CD8-positive, alpha-beta memory T cell (primary cell): ENCODE data around the gene RPS6KA2. TPM values are rescaled to one million over a fixed set of nuclear protein-coding genes. Genes with fewer than 3 reads are reported as not detected.
"Not testable (repeated sequence)": the region's sequence is repeated elsewhere in the genome, so short reads cannot be mapped to it uniquely, and the experiment has no call there.

Experiments used
- CTCF ChIA-PET: fragments of 350-600 bp; sonication (Branson Sonifier 250); formaldehyde crosslinking; loops from one replicate; lab custom pipeline; 2021; ENCODE audit warnings: antibody characterized with exemption; lab: Charles Lee
- POLR2A ChIA-PET: fragments of 350-600 bp; sonication (Branson Sonifier 250); formaldehyde crosslinking; loops from one replicate; lab custom pipeline; 2021; ENCODE audit warnings: antibody characterized with exemption; lab: Charles Lee
- DNase-seq, 5 donors: peaks; one replicate each; pipeline versions ENCODE4 v3.0.0 to v3.0.0-alpha.2; 2020 to 2022; ENCODE audit warnings: mixed read lengths in 1 of 5
- H3K27ac ChIP-seq: one replicate; pipeline ENCODE4 v1.7.0; 2013; ENCODE audit warnings: low read depth, mild to moderate bottlenecking, low read length, moderate library complexity
- H3K27me3 ChIP-seq: 2 replicates; pipeline ENCODE4 v1.7.0; 2013; ENCODE audit warnings: low read length, mild to moderate bottlenecking; ENCODE audit not compliant: insufficient read depth, poor library complexity, severe bottlenecking
- H3K36me3 ChIP-seq: 2 replicates; pipeline ENCODE4 v1.7.0; 2013; ENCODE audit warnings: mild to moderate bottlenecking, low read length, moderate library complexity; ENCODE audit not compliant: insufficient read depth
- H3K4me1 ChIP-seq: 2 replicates; pipeline ENCODE4 v1.7.0; 2013; ENCODE audit warnings: mild to moderate bottlenecking, low read length, moderate library complexity; ENCODE audit not compliant: insufficient read depth
- H3K4me3 ChIP-seq: 2 replicates; pipeline ENCODE4 v1.7.0; 2013; ENCODE audit warnings: mild to moderate bottlenecking, low read length
- H3K9me3 ChIP-seq: 2 replicates; pipeline ENCODE4 v1.7.0; 2013; ENCODE audit warnings: mild to moderate bottlenecking, low read length
- H3K27ac Mint-ChIP-seq, 8 donors: one replicate each; pipeline ENCODE4 v1.8.0; 2020 to 2021; ENCODE audit warnings: mixed read lengths in 8 of 8, mild to moderate bottlenecking in 6 of 8, inconsistent platforms in 3 of 8, moderate library complexity in 3 of 8
- H3K27me3 Mint-ChIP-seq, 2 donors: one replicate each; pipeline ENCODE4 v1.8.0; 2020 to 2021; ENCODE audit warnings: mixed read lengths in 2 of 2, mild to moderate bottlenecking in 1 of 2, moderate library complexity in 1 of 2
- H3K36me3 Mint-ChIP-seq, 3 donors: one replicate each; pipeline ENCODE4 v1.8.0; 2020 to 2021; ENCODE audit warnings: mixed read lengths in 3 of 3, inconsistent platforms in 1 of 3, mild to moderate bottlenecking in 1 of 3
- H3K4me1 Mint-ChIP-seq, 3 donors: one replicate each; pipeline ENCODE4 v1.8.0; 2020 to 2021; ENCODE audit warnings: mixed read lengths in 3 of 3, inconsistent platforms in 1 of 3, mild to moderate bottlenecking in 1 of 3
- H3K4me3 Mint-ChIP-seq, 7 donors: one replicate each; pipeline ENCODE4 v1.8.0; 2020 to 2021; ENCODE audit warnings: mixed read lengths in 7 of 7, mild to moderate bottlenecking in 6 of 7, moderate library complexity in 4 of 7, inconsistent platforms in 2 of 7
- H3K9me3 Mint-ChIP-seq, 5 donors: one replicate each; pipeline ENCODE4 v1.8.0; 2020 to 2022; ENCODE audit warnings: mixed read lengths in 5 of 5, mild to moderate bottlenecking in 3 of 5, moderate library complexity in 2 of 5, inconsistent platforms in 1 of 5
- polyA plus RNA-seq: library from polyadenylated mRNA; unstranded; fragments of 300-500 nt; fragmentation: Illumina TruSeq; gene quantifications from one replicate; pipeline ENCODE4 v1.2.3, GENCODE V29; 2021
- total RNA-seq, 2 experiments: library from RNA; stranded (reverse); gene quantifications; one replicate each; pipeline ENCODE4 v1.2.3, GENCODE V29; 2021

The RPS6KA2 gene
- total and polyA plus RNA-seq, 3 experiments from 2014 or later, result 3.6 to 4.7 (median 4.6) TPM

DNA sequence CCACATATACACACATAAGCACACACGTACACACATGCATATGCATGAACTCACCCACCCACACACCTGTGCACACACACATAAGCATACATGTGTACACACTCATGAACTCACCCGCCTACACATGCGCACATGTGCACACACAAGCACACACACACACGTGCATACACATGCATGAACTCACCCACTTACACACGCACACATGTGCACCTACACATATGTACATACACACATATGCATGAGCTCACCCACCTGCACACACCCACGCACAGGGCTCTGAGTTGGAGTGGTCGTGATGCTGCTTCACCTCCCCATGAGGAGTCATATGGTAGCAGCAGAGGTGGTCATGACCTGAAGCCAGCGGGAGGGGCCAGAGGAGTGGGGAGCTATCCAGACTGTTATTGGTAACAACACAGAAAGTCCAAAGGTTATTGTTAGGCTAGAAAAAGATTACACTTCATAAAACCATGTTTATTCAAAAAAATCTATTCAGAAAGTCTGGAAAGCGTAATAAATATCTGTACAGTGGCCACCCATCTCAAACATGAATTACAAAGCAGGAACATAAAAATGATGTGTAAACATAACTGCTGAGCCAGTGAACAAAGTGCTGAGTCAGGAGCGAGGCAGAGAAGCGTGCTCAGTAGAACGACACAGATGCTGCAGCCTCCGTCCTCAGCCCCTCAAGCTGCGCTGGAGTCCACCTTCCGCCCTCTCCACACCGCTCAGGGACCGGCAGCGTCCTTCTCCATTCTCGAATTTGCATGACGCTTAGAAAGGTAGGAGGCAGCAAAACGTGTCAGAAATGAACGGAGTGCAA is 217.9 kb downstream of the RPS6KA2 start:
- Histone ChIP-seq H3K4me3 (no peak overlapping the region), H3K36me3 (no peaks in the 10 kb centered on the region), H3K27ac (no peak overlapping the region), H3K27me3 (no peaks in the 10 kb centered on the region), H3K4me1 (peaks cover 38% of the 10 kb centered on the region), H3K9me3 (no peaks in the 10 kb centered on the region)
- peak in 1 of 5 donors; percentile 10 for DNase-seq
- H3K27me3 Mint-ChIP-seq, result peaks cover 0 to 3% of the 10 kb centered on the region in 2 donors
- H3K4me1 Mint-ChIP-seq, result peaks cover 48 to 60% (median 53%) of the 10 kb centered on the region in 3 donors
- ChIA-PET POLR2A (interaction anchor here (0.6 kb wide), 1 partner anchor 9 kb away, joined by 5 read pairs; no protein-coding TSS in a partner anchor), CTCF (interaction anchor here (0.5 to 3.8 kb wide), 3 partner anchors 8 to 96 kb away, joined by 3 to 36 read pairs (median 5); no protein-coding TSS in a partner anchor)
- H3K27ac Mint-ChIP-seq, result peak overlapping the region in 5 of 8 donors; percentile 26 to 82 (median 51)
- H3K9me3 Mint-ChIP-seq, result no peaks in the 10 kb centered on the region
- no peaks in the 10 kb centered on the region for H3K36me3 Mint-ChIP-seq
- H3K4me3 Mint-ChIP-seq, result peak overlapping the region in 1 of 7 donors; percentile 60

DNA sequence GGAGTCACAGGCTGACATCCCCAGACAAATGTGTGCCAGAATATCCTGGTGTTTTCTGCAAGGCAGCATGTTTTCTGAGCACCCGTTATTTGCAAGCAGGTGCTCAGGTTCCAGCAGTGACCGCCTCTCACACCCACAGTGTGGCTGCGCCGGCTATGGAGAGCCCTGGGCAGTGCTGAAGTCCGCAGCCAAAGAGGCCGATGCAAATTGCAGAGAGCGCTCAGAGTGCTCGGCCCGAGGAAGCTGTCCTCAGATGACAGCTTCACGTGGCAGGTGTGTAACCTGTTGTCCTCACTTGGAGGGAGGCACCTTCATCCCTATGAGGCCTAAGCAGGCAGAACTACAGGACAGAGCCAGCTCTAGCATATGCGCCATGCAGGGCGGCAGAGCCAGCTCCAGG is 220.9 kb downstream of the RPS6KA2 start:
- H3K36me3 ChIP-seq, result no peaks in the 10 kb centered on the region
- no peak overlapping the region for H3K27ac ChIP-seq
- H3K27me3 ChIP-seq, result no peaks in the 10 kb centered on the region
- H3K4me3 Mint-ChIP-seq, result no peak overlapping the region
- H3K4me1 Mint-ChIP-seq, result peaks cover 25 to 35% (median 30%) of the 10 kb centered on the region in 3 donors
- peaks cover 10% of the 10 kb centered on the region for H3K4me1 ChIP-seq
- no peak overlapping the region for H3K4me3 ChIP-seq
- ChIA-PET POLR2A (no interaction called here), CTCF (interaction anchor here (2.3 to 2.4 kb wide), 2 partner anchors 11 to 93 kb away, joined by 7 to 10 read pairs; no protein-coding TSS in a partner anchor)
- DNase-seq, result peak in 1 of 5 donors; percentile 19
- peak overlapping the region in 1 of 8 donors; percentile 23 for H3K27ac Mint-ChIP-seq
- peaks cover 0 to 5% of the 10 kb centered on the region in 2 donors for H3K27me3 Mint-ChIP-seq
- H3K36me3 Mint-ChIP-seq, result no peaks in the 10 kb centered on the region
- H3K9me3 Mint-ChIP-seq, result no peaks in the 10 kb centered on the region
- H3K9me3 ChIP-seq, result no peaks in the 10 kb centered on the region

DNA sequence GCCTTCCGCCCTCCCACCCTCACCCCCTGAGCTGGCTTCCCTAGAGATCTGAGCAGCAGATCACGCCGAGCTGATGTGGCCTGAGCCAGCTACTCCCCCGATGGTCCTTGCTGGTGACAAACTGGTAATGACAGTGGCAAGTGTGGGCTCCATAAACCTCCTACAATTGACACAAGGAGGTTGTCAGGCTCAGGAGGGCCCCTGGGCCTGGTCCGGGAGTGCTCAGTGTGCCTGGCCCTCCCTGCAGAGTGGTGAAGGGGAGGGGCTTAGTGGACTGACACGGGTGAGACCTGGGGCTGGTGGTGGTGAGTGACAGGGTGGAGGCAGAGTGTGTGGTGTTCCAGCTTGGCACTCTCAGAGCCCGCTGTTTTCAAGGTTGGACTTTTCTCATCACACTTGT is 221.7 kb downstream of the RPS6KA2 start:
- H3K27ac ChIP-seq, result no peak overlapping the region
- peaks cover 2% of the 10 kb centered on the region for H3K4me1 ChIP-seq
- peak in 1 of 5 donors; percentile 22 for DNase-seq
- ChIA-PET POLR2A (no interaction called here), CTCF (interaction anchor here (1.2 to 2.5 kb wide), 6 partner anchors 8 to 130 kb away, joined by 3 to 10 read pairs (median 6); partner anchors contain the start of gene SFT2D1)
- H3K4me3 Mint-ChIP-seq, result no peak overlapping the region
- H3K27ac Mint-ChIP-seq, result peak overlapping the region in 1 of 8 donors; percentile 86
- no peaks in the 10 kb centered on the region for H3K27me3 ChIP-seq
- no peaks in the 10 kb centered on the region for H3K9me3 ChIP-seq
- no peaks in the 10 kb centered on the region for H3K9me3 Mint-ChIP-seq
- H3K36me3 ChIP-seq, result no peaks in the 10 kb centered on the region
- H3K27me3 Mint-ChIP-seq, result peaks cover 0 to 5% of the 10 kb centered on the region in 2 donors
- H3K36me3 Mint-ChIP-seq, result no peaks in the 10 kb centered on the region
- no peak overlapping the region for H3K4me3 ChIP-seq
- H3K4me1 Mint-ChIP-seq, result peaks cover 21 to 32% (median 27%) of the 10 kb centered on the region in 3 donors

DNA sequence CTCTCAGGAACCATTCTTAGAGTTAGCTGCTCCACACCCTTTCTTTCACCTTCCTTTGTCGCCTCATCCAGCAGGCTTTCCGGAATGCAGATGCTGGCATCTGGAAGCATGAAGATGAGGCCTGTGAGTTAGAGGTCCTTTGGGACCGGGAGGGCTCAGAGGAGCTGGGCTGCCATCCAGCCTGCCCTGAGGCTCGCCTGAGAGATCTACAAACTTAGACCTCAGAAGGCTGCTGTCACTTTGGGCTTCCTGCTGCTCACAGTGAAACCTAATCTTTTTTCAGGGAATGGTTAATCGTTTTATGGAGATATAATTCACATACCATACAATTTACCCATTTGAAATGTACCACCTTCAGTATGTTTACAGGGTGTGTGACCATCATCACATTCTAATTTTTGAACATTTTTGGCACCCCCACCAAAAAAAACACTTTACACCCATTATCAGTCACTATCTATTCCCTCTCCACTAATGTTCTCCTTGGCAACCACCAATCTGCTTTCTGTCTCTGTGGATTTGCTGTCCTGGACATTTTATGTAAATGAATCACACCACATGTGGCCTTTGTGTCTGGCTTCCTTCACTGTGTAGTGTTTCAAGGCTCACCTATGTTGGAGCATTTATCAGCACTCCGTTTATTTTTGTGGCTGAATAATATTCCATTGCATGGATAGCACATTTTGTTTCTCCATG is 224.3 kb downstream of the RPS6KA2 start:
- H3K4me3 Mint-ChIP-seq, result no peak overlapping the region
- Histone ChIP-seq H3K4me3 (no peak overlapping the region), H3K36me3 (no peaks in the 10 kb centered on the region), H3K27ac (no peak overlapping the region), H3K9me3 (no peaks in the 10 kb centered on the region), H3K4me1 (no peaks in the 10 kb centered on the region), H3K27me3 (no peaks in the 10 kb centered on the region)
- DNase-seq, result no peak
- H3K27ac Mint-ChIP-seq, result peak overlapping the region in 3 of 8 donors; percentile 50 to 84 (median 84)
- H3K27me3 Mint-ChIP-seq, result peaks cover 0 to 8% of the 10 kb centered on the region in 2 donors
- peaks cover 0 to 1% (median 0%) of the 10 kb centered on the region in 3 donors for H3K36me3 Mint-ChIP-seq
- H3K4me1 Mint-ChIP-seq, result peaks cover 8 to 9% (median 9%) of the 10 kb centered on the region in 3 donors
- H3K9me3 Mint-ChIP-seq, result no peaks in the 10 kb centered on the region
- POLR2A ChIA-PET, result no interaction called here
- CTCF ChIA-PET, result interaction anchor here (1.3 to 5.0 kb wide), 5 partner anchors 9 to 126 kb away, joined by 3 to 60 read pairs (median 9); no protein-coding TSS in a partner anchor

DNA sequence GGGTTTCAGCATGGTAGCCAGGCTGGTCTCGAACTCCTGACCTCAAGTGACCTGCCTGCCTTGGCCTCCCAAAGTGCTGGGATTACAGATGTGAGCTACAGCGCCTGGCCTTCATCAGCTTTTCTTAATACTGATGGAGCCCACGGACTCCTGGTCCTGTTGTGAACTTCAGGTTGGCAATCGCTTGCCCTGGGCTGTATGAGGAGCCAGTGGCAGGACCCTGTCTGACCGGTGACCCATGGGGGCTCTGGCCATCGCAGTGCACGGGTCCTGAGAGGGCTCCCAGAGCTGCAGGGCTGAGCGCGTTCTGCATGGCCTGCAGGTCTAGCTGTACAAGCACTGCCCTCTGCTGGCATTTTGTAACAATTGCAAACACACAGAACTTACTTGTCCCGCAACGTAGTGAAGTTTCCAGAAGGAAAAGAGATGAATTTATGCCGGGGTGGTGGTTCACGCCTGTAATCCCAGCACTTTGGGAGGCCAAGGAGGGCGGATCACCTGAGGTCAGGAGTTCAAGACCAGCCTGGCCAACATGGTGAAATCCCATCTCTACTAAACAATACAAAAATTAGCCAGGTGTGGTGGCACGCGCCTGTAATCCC is 226.3 kb downstream of the RPS6KA2 start:
- POLR2A ChIA-PET, H3K36me3 ChIP-seq, H3K9me3 Mint-ChIP-seq, H3K4me3 ChIP-seq, H3K27me3 ChIP-seq, H3K9me3 ChIP-seq, H3K27ac ChIP-seq, H3K4me1 ChIP-seq, H3K4me1 Mint-ChIP-seq, H3K36me3 Mint-ChIP-seq, H3K27me3 Mint-ChIP-seq, H3K4me3 Mint-ChIP-seq: not testable (repeated sequence)
- peak overlapping the region in 1 of 8 donors; percentile 10 for H3K27ac Mint-ChIP-seq
- DNase-seq, result peak; percentile 33 to 71 (median 49)
- CTCF ChIA-PET, result interaction anchor here (0.7 to 5.0 kb wide), 41 partner anchors 7 to 207 kb away, joined by 3 to 60 read pairs (median 4); partner anchors contain the start of gene SFT2D1

DNA sequence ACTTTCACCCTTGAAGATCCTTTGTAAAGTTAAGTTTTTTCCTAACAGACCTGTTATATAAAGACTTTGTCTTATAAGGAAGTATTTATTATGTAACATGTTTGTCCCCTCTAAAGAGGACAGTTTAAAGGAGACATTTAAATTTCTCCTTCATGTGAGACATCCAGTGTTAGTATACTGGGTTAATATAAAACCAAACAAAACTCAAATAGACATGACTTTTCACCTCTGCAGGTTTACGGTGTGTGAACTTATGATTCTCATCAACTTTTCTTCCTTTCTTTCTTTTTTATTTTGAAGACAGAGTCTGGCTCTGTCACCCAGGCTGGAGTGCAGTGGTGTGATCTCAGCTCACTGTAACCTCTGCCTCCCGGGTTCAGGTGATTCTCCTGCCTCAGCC is 226.9 kb downstream of the RPS6KA2 start:
- DNase-seq, result no peak
- POLR2A ChIA-PET, result no interaction called here
- CTCF ChIA-PET, result interaction anchor here (0.7 to 5.0 kb wide), 41 partner anchors 8 to 206 kb away, joined by 3 to 60 read pairs (median 4); no protein-coding TSS in a partner anchor
- Mint-ChIP-seq H3K9me3 (peaks cover 0 to 1% (median 0%) of the 10 kb centered on the region in 5 donors), H3K4me1 (peaks cover 6 to 9% (median 9%) of the 10 kb centered on the region in 3 donors), H3K27me3 (peaks cover 9% of the 10 kb centered on the region in 2 donors), H3K36me3 (peaks cover 0 to 1% (median 0%) of the 10 kb centered on the region in 3 donors), H3K4me3 (no peak overlapping the region), H3K27ac (no peak overlapping the region)
- Histone ChIP-seq H3K9me3 (no peaks in the 10 kb centered on the region), H3K27me3 (no peaks in the 10 kb centered on the region), H3K4me1 (no peaks in the 10 kb centered on the region), H3K36me3 (no peaks in the 10 kb centered on the region), H3K4me3 (no peak overlapping the region), H3K27ac (no peak overlapping the region)

DNA sequence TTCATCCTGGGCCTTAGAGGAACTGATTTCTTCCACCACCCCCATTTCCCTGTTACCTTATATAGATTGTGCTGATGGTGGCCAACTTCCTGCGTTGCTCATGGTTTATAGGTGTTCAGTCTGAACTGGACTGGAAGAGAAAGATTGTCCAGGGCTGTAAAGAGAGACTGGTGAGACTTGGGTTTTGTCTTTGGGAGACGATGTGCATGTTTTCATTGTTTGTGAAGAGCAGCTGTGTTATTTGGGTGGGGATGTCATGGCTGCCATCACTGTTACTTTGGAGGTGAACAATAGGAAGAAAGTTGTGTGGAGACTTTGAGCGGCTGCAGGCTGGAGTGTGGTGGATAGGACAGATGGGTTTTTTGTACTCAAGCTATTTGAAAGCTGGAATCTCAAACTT is 228.7 kb downstream of the RPS6KA2 start:
- Histone ChIP-seq H3K27me3 (peaks cover 3% of the 10 kb centered on the region), H3K9me3 (no peaks in the 10 kb centered on the region), H3K27ac (no peak overlapping the region), H3K4me1 (no peaks in the 10 kb centered on the region), H3K4me3 (no peak overlapping the region), H3K36me3 (no peaks in the 10 kb centered on the region)
- Mint-ChIP-seq H3K4me3 (peak overlapping the region in 1 of 7 donors; percentile 1), H3K9me3 (peaks cover 0 to 1% (median 0%) of the 10 kb centered on the region in 5 donors), H3K36me3 (peaks cover 0 to 1% (median 0%) of the 10 kb centered on the region in 3 donors), H3K27me3 (peaks cover 12 to 13% of the 10 kb centered on the region in 2 donors), H3K27ac (no peak overlapping the region), H3K4me1 (peaks cover 6 to 9% (median 9%) of the 10 kb centered on the region in 3 donors)
- ChIA-PET CTCF (interaction anchor here (1.0 to 5.0 kb wide), 6 partner anchors 12 to 377 kb away, joined by 3 to 60 read pairs (median 12); no protein-coding TSS in a partner anchor), POLR2A (interaction anchor here (0.6 kb wide), 1 partner anchor 57 kb away, joined by 3 read pairs; no protein-coding TSS in a partner anchor)
- no peak for DNase-seq
